ENCODE data around the gene IL1B.

DNA sequence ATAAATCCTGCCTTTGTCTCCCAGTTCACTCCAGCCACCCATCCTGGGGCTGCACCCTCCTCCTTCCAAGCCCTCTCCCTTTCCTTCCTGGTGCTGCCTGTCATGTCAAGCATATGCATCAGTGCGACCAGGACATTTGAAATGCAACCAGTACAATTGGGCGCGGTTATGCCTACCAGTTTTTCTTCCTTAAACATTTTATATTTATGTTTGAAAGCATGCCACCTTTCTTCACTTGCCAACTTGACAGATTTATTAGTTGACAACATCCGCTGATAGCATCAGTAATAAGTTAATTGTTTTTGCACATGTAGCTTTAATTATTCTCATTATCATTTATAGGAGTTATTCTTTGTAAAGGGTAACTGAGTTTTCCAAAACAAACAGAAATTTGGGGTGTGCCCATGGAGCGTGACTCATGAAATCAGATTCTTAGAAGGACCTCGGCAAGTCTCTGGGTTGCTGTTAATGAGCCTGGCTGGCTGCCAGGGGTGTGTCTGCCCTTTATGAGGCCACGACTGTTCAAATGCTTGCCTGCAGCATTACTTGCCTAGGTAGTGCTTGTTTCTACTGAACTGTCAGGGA, 32.8 kb upstream of the IL1B start:
- TF ChIP-seq, protein P1, sequence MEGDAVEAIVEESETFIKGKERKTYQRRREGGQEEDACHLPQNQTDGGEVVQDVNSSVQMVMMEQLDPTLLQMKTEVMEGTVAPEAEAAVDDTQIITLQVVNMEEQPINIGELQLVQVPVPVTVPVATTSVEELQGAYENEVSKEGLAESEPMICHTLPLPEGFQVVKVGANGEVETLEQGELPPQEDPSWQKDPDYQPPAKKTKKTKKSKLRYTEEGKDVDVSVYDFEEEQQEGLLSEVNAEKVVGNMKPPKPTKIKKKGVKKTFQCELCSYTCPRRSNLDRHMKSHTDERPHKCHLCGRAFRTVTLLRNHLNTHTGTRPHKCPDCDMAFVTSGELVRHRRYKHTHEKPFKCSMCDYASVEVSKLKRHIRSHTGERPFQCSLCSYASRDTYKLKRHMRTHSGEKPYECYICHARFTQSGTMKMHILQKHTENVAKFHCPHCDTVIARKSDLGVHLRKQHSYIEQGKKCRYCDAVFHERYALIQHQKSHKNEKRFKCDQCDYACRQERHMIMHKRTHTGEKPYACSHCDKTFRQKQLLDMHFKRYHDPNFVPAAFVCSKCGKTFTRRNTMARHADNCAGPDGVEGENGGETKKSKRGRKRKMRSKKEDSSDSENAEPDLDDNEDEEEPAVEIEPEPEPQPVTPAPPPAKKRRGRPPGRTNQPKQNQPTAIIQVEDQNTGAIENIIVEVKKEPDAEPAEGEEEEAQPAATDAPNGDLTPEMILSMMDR (IDR thresholded peaks at IDR 0.05): no peak
- TF ChIP-seq EZH2 (IDR thresholded peaks at IDR 0.05): no peak

Data from neural progenitor cell (in vitro differentiated cells).